Measurements from ENCODE around the gene METTL9.
A peak's percentile ranks its signal among the peaks of the same experiment; 100 is the strongest.
"Not testable (repeated sequence)": the region's sequence is repeated elsewhere in the genome, so short reads cannot be mapped to it uniquely, and the experiment has no call there.

The METTL9 gene

GRCh38 chr16:21560462-21560861, 38.9 kb upstream of the METTL9 start:
- Histone ChIP-seq H3K9ac (ENCODE audit: low read length in 2 of 2) (no peak overlapping the region), H3K36me3 (ENCODE audit: control insufficient read depth in 2 of 2, insufficient read depth in 2 of 2, low read length in 2 of 2) (no peaks in the 10 kb centered on the region), H3K27me3 (ENCODE audit: control insufficient read depth in 1 of 2, insufficient read depth in 2 of 2, low read length in 2 of 2) (peaks cover 0 to 2% of the 10 kb centered on the region in 2 donors), H3K4me1 (ENCODE audit: control insufficient read depth, insufficient read depth, low read length) (no peaks in the 10 kb centered on the region), H3K9me3 (ENCODE audit: control insufficient read depth in 2 of 2, low read length in 2 of 2) (no peaks in the 10 kb centered on the region), H3K4me3 (ENCODE audit: low read length in 2 of 2) (no peak overlapping the region), H3K27ac (ENCODE audit: low read length) (no peak overlapping the region)

- Histone ChIP-seq H3K4me1 (ENCODE audit: control insufficient read depth, insufficient read depth, low read length) (no peaks in the 10 kb centered on the region), H3K27me3 (ENCODE audit: control insufficient read depth in 1 of 2, insufficient read depth in 2 of 2, low read length in 2 of 2) (no peaks in the 10 kb centered on the region), H3K27ac (ENCODE audit: low read length) (no peak overlapping the region), H3K9me3 (ENCODE audit: control insufficient read depth in 2 of 2, low read length in 2 of 2) (no peaks in the 10 kb centered on the region), H3K9ac (ENCODE audit: low read length in 2 of 2) (no peak overlapping the region), H3K36me3 (ENCODE audit: control insufficient read depth in 2 of 2, insufficient read depth in 2 of 2, low read length in 2 of 2) (no peaks in the 10 kb centered on the region), H3K4me3 (ENCODE audit: low read length in 2 of 2) (no peak overlapping the region)
These were observed 35.7 kb upstream of the METTL9 start for GRCh38 chr16:21563676-21564075.

GRCh38 chr16:21564367-21564766, 35.0 kb upstream of the METTL9 start:
- not testable (repeated sequence) for H3K4me3 ChIP-seq (ENCODE audit: low read length in 2 of 2); H3K4me1 ChIP-seq (ENCODE audit: control insufficient read depth, insufficient read depth, low read length); H3K27me3 ChIP-seq (ENCODE audit: control insufficient read depth in 1 of 2, insufficient read depth in 2 of 2, low read length in 2 of 2); H3K36me3 ChIP-seq (ENCODE audit: control insufficient read depth in 2 of 2, insufficient read depth in 2 of 2, low read length in 2 of 2); H3K9me3 ChIP-seq (ENCODE audit: control insufficient read depth in 2 of 2, low read length in 2 of 2); H3K9ac ChIP-seq (ENCODE audit: low read length in 2 of 2); H3K27ac ChIP-seq (ENCODE audit: low read length)

- Histone ChIP-seq H3K27me3 (ENCODE audit: control insufficient read depth in 1 of 2, insufficient read depth in 2 of 2, low read length in 2 of 2) (no peaks in the 10 kb centered on the region), H3K4me3 (ENCODE audit: low read length in 2 of 2) (no peak overlapping the region), H3K9ac (ENCODE audit: low read length in 2 of 2) (no peak overlapping the region), H3K27ac (ENCODE audit: low read length) (no peak overlapping the region), H3K4me1 (ENCODE audit: control insufficient read depth, insufficient read depth, low read length) (no peaks in the 10 kb centered on the region), H3K36me3 (ENCODE audit: control insufficient read depth in 2 of 2, insufficient read depth in 2 of 2, low read length in 2 of 2) (no peaks in the 10 kb centered on the region), H3K9me3 (ENCODE audit: control insufficient read depth in 2 of 2, low read length in 2 of 2) (no peaks in the 10 kb centered on the region)
These were observed 33.9 kb upstream of the METTL9 start for GRCh38 chr16:21565507-21565860.

- Histone ChIP-seq H3K27ac (ENCODE audit: low read length) (no peak overlapping the region), H3K36me3 (ENCODE audit: control insufficient read depth in 2 of 2, insufficient read depth in 2 of 2, low read length in 2 of 2) (no peaks in the 10 kb centered on the region)
These were observed 33.3 kb upstream of the METTL9 start for GRCh38 chr16:21565861-21566669.

GRCh38 chr16:21566891-21567414, 32.4 kb upstream of the METTL9 start:
- no peak overlapping the region for H3K27ac ChIP-seq (ENCODE audit: low read length)
- no peaks in the 10 kb centered on the region for H3K4me1 ChIP-seq (ENCODE audit: control insufficient read depth, insufficient read depth, low read length)
- no peaks in the 10 kb centered on the region for H3K9me3 ChIP-seq (ENCODE audit: control insufficient read depth in 2 of 2, low read length in 2 of 2)
- no peak overlapping the region for H3K4me3 ChIP-seq (ENCODE audit: low read length in 2 of 2)
- no peaks in the 10 kb centered on the region for H3K27me3 ChIP-seq (ENCODE audit: control insufficient read depth in 1 of 2, insufficient read depth in 2 of 2, low read length in 2 of 2)
- no peaks in the 10 kb centered on the region for H3K36me3 ChIP-seq (ENCODE audit: control insufficient read depth in 2 of 2, insufficient read depth in 2 of 2, low read length in 2 of 2)
- no peak overlapping the region for H3K9ac ChIP-seq (ENCODE audit: low read length in 2 of 2)

More at GRCh38 chr16:21565861-21566669, 33.3 kb upstream of the METTL9 start:
- peak overlapping the region in 1 of 2 donors; percentile 13 for H3K9ac ChIP-seq (ENCODE audit: low read length in 2 of 2)
- H3K9me3 ChIP-seq (ENCODE audit: control insufficient read depth in 2 of 2, low read length in 2 of 2): no peaks in the 10 kb centered on the region
- H3K4me3 ChIP-seq (ENCODE audit: low read length in 2 of 2): no peak overlapping the region
- H3K27me3 ChIP-seq (ENCODE audit: control insufficient read depth in 1 of 2, insufficient read depth in 2 of 2, low read length in 2 of 2): no peaks in the 10 kb centered on the region
- no peaks in the 10 kb centered on the region for H3K4me1 ChIP-seq (ENCODE audit: control insufficient read depth, insufficient read depth, low read length)

- H3K4me1 ChIP-seq (ENCODE audit: control insufficient read depth, insufficient read depth, low read length); H3K9ac ChIP-seq (ENCODE audit: low read length in 2 of 2); H3K4me3 ChIP-seq (ENCODE audit: low read length in 2 of 2); H3K27me3 ChIP-seq (ENCODE audit: control insufficient read depth in 1 of 2, insufficient read depth in 2 of 2, low read length in 2 of 2); H3K27ac ChIP-seq (ENCODE audit: low read length); H3K9me3 ChIP-seq (ENCODE audit: control insufficient read depth in 2 of 2, low read length in 2 of 2); H3K36me3 ChIP-seq (ENCODE audit: control insufficient read depth in 2 of 2, insufficient read depth in 2 of 2, low read length in 2 of 2): not testable (repeated sequence)
These were observed 31.9 kb upstream of the METTL9 start for GRCh38 chr16:21567496-21567895.

GRCh38 chr16:21568502-21569189, 30.7 kb upstream of the METTL9 start:
- no peaks in the 10 kb centered on the region for H3K27me3 ChIP-seq (ENCODE audit: control insufficient read depth in 1 of 2, insufficient read depth in 2 of 2, low read length in 2 of 2)
- H3K27ac ChIP-seq (ENCODE audit: low read length): no peak overlapping the region
- H3K9ac ChIP-seq (ENCODE audit: low read length in 2 of 2): no peak overlapping the region
- no peak overlapping the region for H3K4me3 ChIP-seq (ENCODE audit: low read length in 2 of 2)
- H3K9me3 ChIP-seq (ENCODE audit: control insufficient read depth in 2 of 2, low read length in 2 of 2): no peaks in the 10 kb centered on the region
- H3K36me3 ChIP-seq (ENCODE audit: control insufficient read depth in 2 of 2, insufficient read depth in 2 of 2, low read length in 2 of 2): no peaks in the 10 kb centered on the region
- H3K4me1 ChIP-seq (ENCODE audit: control insufficient read depth, insufficient read depth, low read length): no peaks in the 10 kb centered on the region

- Histone ChIP-seq H3K27me3 (ENCODE audit: control insufficient read depth in 1 of 2, insufficient read depth in 2 of 2, low read length in 2 of 2) (no peaks in the 10 kb centered on the region), H3K9me3 (ENCODE audit: control insufficient read depth in 2 of 2, low read length in 2 of 2) (no peaks in the 10 kb centered on the region), H3K36me3 (ENCODE audit: control insufficient read depth in 2 of 2, insufficient read depth in 2 of 2, low read length in 2 of 2) (no peaks in the 10 kb centered on the region), H3K9ac (ENCODE audit: low read length in 2 of 2) (no peak overlapping the region), H3K4me1 (ENCODE audit: control insufficient read depth, insufficient read depth, low read length) (no peaks in the 10 kb centered on the region), H3K4me3 (ENCODE audit: low read length in 2 of 2) (no peak overlapping the region), H3K27ac (ENCODE audit: low read length) (no peak overlapping the region)
These were observed 28.7 kb upstream of the METTL9 start for GRCh38 chr16:21570676-21571017.

- H3K9me3 ChIP-seq (ENCODE audit: control insufficient read depth in 2 of 2, low read length in 2 of 2); H3K27ac ChIP-seq (ENCODE audit: low read length); H3K9ac ChIP-seq (ENCODE audit: low read length in 2 of 2); H3K36me3 ChIP-seq (ENCODE audit: control insufficient read depth in 2 of 2, insufficient read depth in 2 of 2, low read length in 2 of 2); H3K4me1 ChIP-seq (ENCODE audit: control insufficient read depth, insufficient read depth, low read length); H3K27me3 ChIP-seq (ENCODE audit: control insufficient read depth in 1 of 2, insufficient read depth in 2 of 2, low read length in 2 of 2); H3K4me3 ChIP-seq (ENCODE audit: low read length in 2 of 2): not testable (repeated sequence)
These were observed 25.9 kb upstream of the METTL9 start for GRCh38 chr16:21573506-21573905.

- Histone ChIP-seq H3K36me3 (ENCODE audit: control insufficient read depth in 2 of 2, insufficient read depth in 2 of 2, low read length in 2 of 2) (no peaks in the 10 kb centered on the region), H3K4me3 (ENCODE audit: low read length in 2 of 2) (no peak overlapping the region), H3K9me3 (ENCODE audit: control insufficient read depth in 2 of 2, low read length in 2 of 2) (no peaks in the 10 kb centered on the region), H3K9ac (ENCODE audit: low read length in 2 of 2) (no peak overlapping the region), H3K4me1 (ENCODE audit: control insufficient read depth, insufficient read depth, low read length) (no peaks in the 10 kb centered on the region), H3K27ac (ENCODE audit: low read length) (no peak overlapping the region), H3K27me3 (ENCODE audit: control insufficient read depth in 1 of 2, insufficient read depth in 2 of 2, low read length in 2 of 2) (no peaks in the 10 kb centered on the region)
These were observed 25.0 kb upstream of the METTL9 start for GRCh38 chr16:21574372-21574771.
